ENCODE results near the gene MAN2A1.

Gene MAN2A1

DNA sequence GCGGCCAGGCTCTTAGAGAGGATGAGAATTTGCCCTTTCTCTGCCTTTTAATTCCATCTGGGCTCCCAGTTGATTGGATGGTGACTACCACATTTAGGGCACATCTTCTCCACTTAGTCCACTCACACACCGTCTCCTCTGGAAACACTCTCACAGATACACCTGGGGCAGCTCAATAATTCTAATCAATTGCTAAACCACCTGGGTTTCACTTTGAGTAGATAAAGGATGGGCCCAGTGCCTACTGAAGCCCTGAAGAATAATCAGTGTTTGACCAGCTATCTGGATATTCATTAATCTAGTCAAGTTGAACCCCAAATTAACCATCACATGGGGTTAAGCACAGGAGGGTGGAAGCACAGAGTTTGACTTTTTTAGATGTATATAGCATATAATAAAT, 19.1 kb downstream of the MAN2A1 start:
- DNase-seq: no peak

DNA sequence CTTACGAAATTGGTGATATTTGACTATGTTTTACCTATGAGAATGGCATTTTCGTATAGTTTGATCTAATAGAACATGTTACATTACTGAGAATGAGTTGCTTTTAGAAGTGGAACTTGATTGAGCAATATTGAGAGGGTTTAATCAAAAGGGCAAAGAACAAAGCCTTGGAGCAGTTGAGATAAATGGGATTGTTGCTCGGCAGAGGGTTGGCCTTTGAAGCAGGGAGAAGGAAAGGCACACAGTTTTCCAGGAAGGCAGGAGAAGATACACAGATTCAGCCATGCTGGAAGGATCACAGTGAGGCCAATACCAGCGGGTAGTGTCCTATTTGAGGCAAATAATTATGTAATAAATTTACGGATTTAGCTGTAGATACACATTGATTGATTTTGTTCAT, 19.5 kb downstream of the MAN2A1 start:
- DNase-seq: no peak

DNA sequence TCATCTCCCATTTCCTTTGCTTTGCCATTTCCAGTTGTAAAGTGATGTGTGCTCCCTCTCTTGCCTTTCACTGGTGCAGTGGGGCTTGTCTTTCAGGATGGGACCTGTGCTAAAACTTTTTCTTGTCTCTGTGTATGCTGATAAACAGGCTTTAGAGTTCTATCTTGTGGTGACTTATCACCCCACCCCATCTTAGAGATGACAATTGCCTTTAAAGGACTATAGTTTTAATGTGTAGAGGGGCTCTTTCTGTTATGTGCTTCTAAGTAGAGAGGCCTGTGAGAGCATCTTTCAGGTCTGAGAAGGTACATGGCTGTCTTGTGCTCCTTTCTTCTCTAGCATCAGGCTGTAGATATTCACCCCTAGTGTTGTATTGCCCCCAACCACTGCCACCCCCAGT, 21.9 kb downstream of the MAN2A1 start:
- no peak for DNase-seq

- DNase-seq: no peak
Measured at GRCh38 chr5:109713453-109713852, 23.7 kb downstream of the MAN2A1 start.

- no peak for DNase-seq
Measured at GRCh38 chr5:109714592-109714991, 24.9 kb downstream of the MAN2A1 start.

GRCh38 chr5:109718216-109718615, 28.5 kb downstream of the MAN2A1 start:
- no peak for DNase-seq

DNA sequence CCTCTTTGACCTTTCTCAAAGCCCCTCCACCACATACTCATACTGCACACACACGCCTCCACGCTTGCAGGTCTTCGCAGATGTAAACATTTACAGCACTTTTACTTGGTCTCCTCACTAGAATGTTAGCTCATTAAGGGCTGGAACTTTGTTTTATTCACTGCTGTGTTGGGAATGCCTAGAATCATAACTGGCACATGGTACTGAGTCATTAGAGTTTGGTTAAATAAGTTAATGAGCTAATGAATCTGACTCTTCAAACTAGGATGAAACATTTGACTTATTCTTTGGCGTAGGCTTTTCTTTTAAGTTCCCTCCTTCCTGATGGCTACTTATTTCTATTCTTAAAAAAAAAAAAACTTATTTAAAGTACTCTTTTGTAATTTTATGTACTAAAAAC, 28.9 kb downstream of the MAN2A1 start:
- DNase-seq: no peak

DNA sequence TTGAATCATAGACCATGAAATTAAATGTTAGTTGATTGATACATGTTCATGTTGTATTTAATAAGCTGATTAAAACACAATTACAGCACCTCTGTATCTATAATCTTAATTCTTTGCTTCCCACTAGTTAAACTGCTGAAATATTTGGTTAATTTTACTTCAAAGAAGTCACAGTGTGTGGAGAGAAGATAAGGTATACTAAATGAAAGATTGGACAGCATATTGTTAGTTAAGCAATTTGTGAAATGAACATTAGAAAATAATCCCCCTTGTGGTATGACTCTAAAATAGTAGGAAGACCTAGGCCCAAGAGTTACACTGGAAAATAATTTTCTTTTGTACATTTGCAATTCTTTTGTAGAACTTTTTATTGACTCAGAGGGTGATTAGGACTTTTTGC, 30.3 kb downstream of the MAN2A1 start:
- no peak for DNase-seq

- DNase-seq: no peak
Measured at GRCh38 chr5:109721741-109722140, 32.0 kb downstream of the MAN2A1 start.

DNA sequence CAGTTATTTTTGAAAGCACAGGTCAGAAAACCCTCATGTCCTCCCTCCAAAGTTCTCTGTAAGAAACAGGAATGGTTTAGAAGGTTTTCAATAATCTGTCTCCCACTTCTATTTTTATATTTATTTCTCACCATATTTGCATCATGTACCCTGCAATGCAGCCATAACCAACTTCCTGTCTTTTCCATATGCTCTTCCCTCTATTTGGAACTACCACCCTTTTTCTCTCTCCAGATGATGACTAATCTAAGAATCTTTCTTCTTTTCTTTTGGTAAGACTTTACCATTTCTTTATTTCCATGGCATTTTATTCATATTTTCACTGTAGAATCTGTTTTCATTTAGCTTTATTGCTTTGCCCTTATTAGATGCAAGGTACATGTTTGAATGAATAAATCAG, 33.9 kb downstream of the MAN2A1 start:
- no peak for DNase-seq

DNA sequence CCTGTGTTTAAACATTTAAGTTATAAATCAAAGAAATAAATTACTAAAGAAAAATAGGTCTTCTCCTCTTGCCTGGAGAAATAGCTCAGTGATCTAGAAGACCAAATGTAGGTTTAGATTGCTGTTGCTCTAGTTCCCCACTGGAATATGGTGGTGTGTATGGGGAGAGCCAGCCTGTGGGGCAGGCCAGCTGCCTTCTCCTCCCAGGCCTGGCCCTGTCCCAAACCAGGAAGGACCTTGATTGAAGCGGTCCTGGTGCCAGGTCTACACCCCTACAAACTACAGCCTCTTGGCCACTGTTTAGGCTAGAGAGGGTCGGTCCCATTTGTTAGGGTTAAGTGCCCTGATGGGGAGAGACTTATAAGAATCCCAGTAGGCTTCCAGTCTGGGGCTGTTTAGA, 35.4 kb downstream of the MAN2A1 start:
- DNase-seq: no peak

DNA sequence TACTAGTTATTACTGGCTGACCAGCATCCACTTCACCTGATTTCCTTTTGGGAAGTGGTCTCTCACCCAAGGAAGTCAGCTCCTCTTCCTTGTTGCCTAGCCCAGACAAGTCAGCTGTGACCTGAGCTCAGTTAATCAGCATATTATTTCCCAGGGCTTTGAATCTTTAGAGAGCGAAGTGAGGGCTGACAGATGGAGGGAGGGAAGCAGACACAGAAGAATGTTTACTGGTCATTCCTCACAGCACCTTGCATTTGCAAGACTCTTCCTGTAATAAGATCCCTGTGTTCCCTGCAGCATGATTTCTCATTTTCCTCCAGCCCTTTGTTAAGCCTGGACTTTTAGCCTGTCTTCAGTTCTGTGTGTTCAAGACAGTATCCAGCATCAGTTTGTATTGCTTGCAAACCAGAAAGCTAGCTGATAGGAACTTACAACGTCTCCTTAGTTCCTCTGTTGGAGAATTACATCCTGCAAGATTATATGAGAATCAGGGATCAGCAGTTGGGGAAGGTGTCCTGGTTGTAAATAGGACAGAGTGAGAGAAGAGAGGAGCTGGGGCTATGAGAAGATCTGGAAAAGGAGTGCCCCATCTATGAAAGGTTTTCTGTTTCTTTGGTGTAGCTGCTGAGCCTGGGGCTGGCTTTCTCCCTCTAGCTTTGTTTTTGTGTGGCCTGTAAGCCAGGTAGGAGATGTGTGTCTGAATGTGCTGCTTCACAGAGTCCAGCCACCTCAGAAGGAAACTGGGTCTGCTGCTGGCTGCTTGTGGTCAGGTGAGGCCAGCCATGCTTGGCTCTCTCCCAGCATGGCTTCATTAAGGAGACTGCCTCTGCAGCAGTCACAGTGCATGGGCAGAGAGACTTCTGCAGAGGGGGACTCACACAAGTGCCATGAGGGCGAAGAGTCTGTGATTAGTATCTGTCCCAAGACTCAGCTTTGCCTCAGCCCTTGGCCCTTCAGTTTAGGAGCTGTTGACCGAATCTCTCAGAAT, 50.3 kb downstream of the MAN2A1 start:
- no peak for DNase-seq

DNA sequence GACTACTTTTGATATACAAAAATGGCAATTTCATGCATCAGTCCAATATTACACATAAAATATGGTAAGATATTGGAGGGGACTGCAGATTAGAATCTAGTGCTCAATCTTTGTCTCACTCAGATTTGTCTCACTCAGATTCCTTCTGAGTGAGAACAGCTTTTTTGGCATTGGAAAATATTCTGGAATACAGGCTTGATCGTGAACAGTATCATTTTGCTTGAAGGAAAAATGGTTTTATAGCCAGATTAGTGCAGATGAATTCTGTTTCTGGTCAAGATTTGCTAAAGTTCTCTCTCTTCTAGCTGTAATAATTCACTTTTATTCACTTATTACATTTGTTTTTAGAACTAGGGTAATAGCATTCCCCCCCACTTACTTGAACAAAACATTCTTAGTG, 51.2 kb downstream of the MAN2A1 start:
- no peak for DNase-seq

GRCh38 chr5:109741390-109741789, 51.7 kb downstream of the MAN2A1 start:
- no peak for DNase-seq

GRCh38 chr5:109743041-109743531, 53.4 kb downstream of the MAN2A1 start:
- DNase-seq: peak; percentile 41

DNA sequence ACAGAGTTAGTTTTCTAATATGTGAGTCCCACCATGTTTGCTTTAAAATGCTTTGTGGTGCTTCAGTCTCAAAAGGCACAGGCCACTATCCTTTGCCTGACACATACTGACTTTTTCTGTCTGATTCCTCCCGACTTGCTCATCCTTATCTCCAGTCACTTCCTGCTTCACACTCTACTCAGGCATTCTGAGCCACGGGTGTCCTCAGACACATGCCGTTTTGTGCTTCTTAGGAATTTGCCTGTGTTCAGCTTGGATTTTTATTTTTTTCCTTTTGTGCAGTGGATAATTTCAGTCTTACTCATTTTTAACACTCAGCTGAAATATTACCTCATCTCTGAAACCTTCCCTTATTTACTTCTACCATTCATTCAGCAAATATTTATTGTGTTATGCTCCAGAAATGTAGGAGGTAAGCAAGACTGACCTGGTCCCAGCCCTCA, 54.1 kb downstream of the MAN2A1 start:
- DNase-seq: no peak

DNA sequence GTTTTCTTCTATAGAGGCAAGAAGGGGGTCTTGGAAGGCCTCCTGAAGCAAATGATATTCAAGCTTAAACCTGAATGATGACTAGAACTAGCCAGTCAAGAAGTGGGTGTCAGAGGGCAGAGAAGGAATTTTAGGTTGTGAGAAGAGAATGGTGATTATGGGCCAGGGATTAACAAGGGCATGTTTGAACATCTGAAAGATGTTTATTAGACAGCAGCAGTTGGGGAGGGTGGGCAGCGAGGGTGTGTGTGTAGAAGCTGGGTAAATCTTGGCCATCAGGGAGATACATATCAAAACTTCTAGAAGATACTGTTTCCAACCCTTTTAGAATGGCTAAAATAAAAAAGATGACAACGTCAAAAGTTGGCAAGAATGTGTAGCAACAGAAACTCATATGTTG, 54.5 kb downstream of the MAN2A1 start:
- no peak for DNase-seq

DNA sequence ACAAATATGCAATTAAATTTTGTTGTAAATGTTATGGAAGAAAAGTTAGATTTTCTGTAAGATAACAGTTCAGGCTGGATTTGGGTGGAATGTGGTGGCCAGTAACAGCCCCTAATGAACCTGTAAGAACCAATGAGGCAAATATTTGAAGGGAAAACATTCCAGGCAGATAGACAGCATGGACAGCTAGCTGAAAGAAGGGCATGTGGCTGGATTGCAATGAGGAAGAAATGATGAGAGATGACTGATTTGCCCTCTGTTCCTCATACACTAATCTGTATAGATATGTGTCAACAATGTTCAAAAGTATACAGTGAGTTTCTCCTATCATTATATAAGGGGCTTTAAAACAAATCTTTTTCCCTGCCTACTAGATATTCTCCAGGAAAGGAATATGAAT, 58.8 kb downstream of the MAN2A1 start:
- no peak for DNase-seq

GRCh38 chr5:109750463-109750862, 60.7 kb downstream of the MAN2A1 start:
- DNase-seq: peak; percentile 5

- DNase-seq: no peak
Measured at GRCh38 chr5:109753279-109753678, 63.6 kb downstream of the MAN2A1 start.

DNA sequence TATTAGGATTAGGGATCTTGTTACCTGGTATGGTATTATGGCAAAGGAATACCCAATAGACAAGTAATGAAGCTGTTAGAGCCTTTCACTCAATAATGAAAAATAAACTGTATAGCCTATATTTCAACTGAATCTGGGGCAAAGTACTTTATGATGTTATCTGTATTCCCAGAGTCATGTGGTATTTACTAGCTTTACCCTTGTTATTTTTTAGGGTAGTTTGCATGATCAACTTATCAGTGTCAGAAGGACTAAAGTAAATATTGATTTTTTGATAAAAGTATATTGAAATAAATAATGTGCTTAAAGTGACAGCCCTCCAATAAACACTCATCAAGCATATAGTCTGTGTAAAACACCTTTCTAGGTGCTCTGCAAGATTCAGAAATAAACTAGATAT, 64.6 kb downstream of the MAN2A1 start:
- DNase-seq: no peak

- no peak for DNase-seq
Measured at GRCh38 chr5:109755761-109756160, 66.0 kb downstream of the MAN2A1 start.

GRCh38 chr5:109756543-109757185, 66.9 kb downstream of the MAN2A1 start:
- no peak for DNase-seq

GRCh38 chr5:109757490-109757889, 67.8 kb downstream of the MAN2A1 start:
- peak; percentile 5 for DNase-seq
